Body of pancreas (tissue), 4 donors: Measurements from ENCODE around the gene CHCHD3.

Experiments
- CTCF ChIP-seq, 7 experiments: fragments of 450-650 bp in 4 of 7; fragments of 200-600 bp in 3 of 7; sonication (generic) in 3 of 7; IDR thresholded peaks; one replicate each; pipeline ENCODE4 v1.5.1; 2016 to 2019; ENCODE audit warnings: antibody characterized with exemption in 7 of 7
- POLR2A ChIP-seq, 3 donors: fragments of 450-650 bp; IDR thresholded peaks; one replicate each; pipeline ENCODE4 v1.6.1; 2016; ENCODE audit warnings: antibody characterized with exemption in 3 of 3, mild to moderate bottlenecking in 2 of 3

GRCh38 chr7:133026210-133026859 lies 55.6 kb downstream of the CHCHD3 start:
- no peak for TF ChIP-seq POLR2A (IDR thresholded peaks at IDR 0.05)
- TF ChIP-seq CTCF (IDR thresholded peaks at IDR 0.05): no peak
